Hepatocyte (in vitro differentiated cells): ENCODE data around the gene LCE1C. TPM values are rescaled to one million over a fixed set of nuclear protein-coding genes. Genes with fewer than 3 reads are reported as not detected.

Source experiments
- DNase-seq: peaks from one replicate; pipeline ENCODE4 v3.0.0-alpha.2; 2016; ENCODE audit warnings: low spot score
- H2AFZ ChIP-seq: fragments of 200-600 bp; sonication (generic); 2 replicates; pipeline ENCODE4 v1.6.0; 2016; ENCODE audit warnings: antibody characterized with exemption, mild to moderate bottlenecking
- H3K27ac ChIP-seq: fragments of 200-600 bp; sonication (generic); 2 replicates; pipeline ENCODE4 v1.5.1; 2016; ENCODE audit warnings: mild to moderate bottlenecking
- H3K27me3 ChIP-seq: fragments of 200-600 bp; sonication (generic); 2 replicates; pipeline ENCODE4 v1.6.1; 2016
- H3K36me3 ChIP-seq: fragments of 200-600 bp; sonication (generic); replicated peaks from 2 replicates; pipeline ENCODE4 v1.5.1; 2016; ENCODE audit warnings: low read depth; ENCODE audit not compliant: insufficient read depth
- H3K4me1 ChIP-seq: fragments of 200-600 bp; sonication (generic); 2 replicates; pipeline ENCODE4 v1.5.1; 2016; ENCODE audit warnings: mild to moderate bottlenecking, moderate library complexity; ENCODE audit not compliant: insufficient read depth
- H3K4me2 ChIP-seq: fragments of 200-600 bp; sonication (generic); 2 replicates; pipeline ENCODE4 v1.6.0; 2016
- H3K4me3 ChIP-seq: fragments of 200-600 bp; sonication (generic); 2 replicates; pipeline ENCODE4 v1.5.1; 2016; ENCODE audit warnings: mild to moderate bottlenecking
- H3K79me2 ChIP-seq: fragments of 200-600 bp; sonication (generic); 2 replicates; pipeline ENCODE4 v1.6.0; 2017; ENCODE audit warnings: mild to moderate bottlenecking
- H3K9me2 ChIP-seq: fragments of 200-600 bp; sonication (generic); replicated peaks from 2 replicates; pipeline ENCODE4 v1.6.0; 2017; ENCODE audit warnings: mild to moderate bottlenecking; ENCODE audit not compliant: insufficient read depth
- H3K9me3 ChIP-seq: fragments of 200-600 bp; sonication (generic); 2 replicates; pipeline ENCODE4 v1.5.1; 2016; ENCODE audit warnings: low read depth, mild to moderate bottlenecking
- H4K20me1 ChIP-seq: fragments of 200-600 bp; sonication (generic); 2 replicates; pipeline ENCODE4 v1.6.0; 2016; ENCODE audit warnings: mild to moderate bottlenecking; ENCODE audit not compliant: insufficient read depth, poor library complexity, severe bottlenecking
- EZH2 ChIP-seq: fragments of 200-600 bp; sonication (generic); IDR thresholded peaks from 2 replicates; pipeline ENCODE4 v1.6.1; 2016; ENCODE audit warnings: antibody characterized with exemption, mild to moderate bottlenecking, borderline replicate concordance
- EZH2phosphoT487 ChIP-seq: fragments of 200-600 bp; sonication (generic); IDR thresholded peaks from one replicate; pipeline ENCODE4 v1.6.1; 2018; ENCODE audit warnings: antibody characterized with exemption, mild to moderate bottlenecking, low read depth, moderate library complexity; ENCODE audit not compliant: unreplicated experiment, severe bottlenecking
- WGBS: methylation state at CpG from one replicate; pipeline ENCODE4 v1.1.6; 2016; ENCODE audit warnings: low lambda C conversion rate; ENCODE audit errors: missing lambda C conversion rate; 5-methylcytosine and 5-hydroxymethylcytosine counted together
- polyA plus RNA-seq: library from polyadenylated mRNA; unstranded; fragments of >200 nt; fragmentation: Nextera tagmentation; extraction: Ambion mirVana; gene quantifications from 2 replicates; pipeline ENCODE4 v1.2.1, GENCODE V29; 2016
- total RNA-seq: library from RNA; depleted of rRNA; stranded (reverse); fragments of >200 nt; gene quantifications from 2 replicates; pipeline ENCODE4 v1.2.3, GENCODE V29; 2014
- TF ChIP-seq, protein P1 (sequence below): fragments of 200-600 bp; sonication (generic); IDR thresholded peaks from 2 replicates; pipeline ENCODE4 v1.5.1; 2016; ENCODE audit warnings: antibody characterized with exemption, mild to moderate bottlenecking; ENCODE audit not compliant: poor library complexity

LCE1C gene
- total and polyA plus RNA-seq, 2 experiments from 2014 or later: not detected

DNA sequence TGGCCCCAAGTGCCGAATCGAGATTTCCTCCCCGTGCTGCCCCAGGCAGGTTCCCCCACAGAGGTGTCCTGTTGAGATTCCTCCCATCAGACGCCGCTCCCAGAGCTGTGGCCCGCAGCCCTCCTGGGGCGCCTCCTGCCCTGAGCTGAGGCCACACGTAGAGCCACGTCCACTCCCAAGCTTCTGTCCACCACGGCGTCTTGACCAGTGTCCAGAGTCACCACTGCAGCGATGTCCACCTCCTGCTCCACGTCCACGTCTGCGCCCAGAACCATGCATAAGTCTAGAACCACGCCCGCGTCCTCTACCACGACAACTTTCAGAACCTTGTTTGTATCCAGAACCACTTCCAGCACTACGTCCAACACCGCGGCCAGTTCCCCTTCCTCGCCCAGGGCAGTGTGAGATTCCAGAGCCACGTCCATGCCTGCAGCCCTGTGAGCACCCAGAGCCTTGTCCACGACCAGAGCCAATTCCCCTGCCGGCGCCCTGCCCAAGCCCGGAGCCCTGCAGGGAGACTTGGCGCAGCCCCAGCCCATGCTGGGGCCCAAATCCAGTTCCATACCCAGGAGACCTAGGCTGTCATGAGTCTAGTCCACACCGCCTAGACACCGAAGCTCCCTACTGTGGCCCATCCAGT lies 45.8 kb downstream of the LCE1C start:
- no peaks in the 10 kb centered on the region for H3K9me2 ChIP-seq
- 85% methylated on average over 31 of the region's 31 CpGs for WGBS
- H3K4me1 ChIP-seq: no peaks in the 10 kb centered on the region
- H3K4me2 ChIP-seq: no peak overlapping the region
- H2AFZ ChIP-seq: no peak overlapping the region
- H3K9me3 ChIP-seq: no peaks in the 10 kb centered on the region
- H3K79me2 ChIP-seq: no peaks in the 10 kb centered on the region
- no peaks in the 10 kb centered on the region for H4K20me1 ChIP-seq
- no peaks in the 10 kb centered on the region for H3K36me3 ChIP-seq
- DNase-seq: no peak
- TF ChIP-seq EZH2 (no peak), EZH2phosphoT487 (no peak)
- TF ChIP-seq, protein P1, sequence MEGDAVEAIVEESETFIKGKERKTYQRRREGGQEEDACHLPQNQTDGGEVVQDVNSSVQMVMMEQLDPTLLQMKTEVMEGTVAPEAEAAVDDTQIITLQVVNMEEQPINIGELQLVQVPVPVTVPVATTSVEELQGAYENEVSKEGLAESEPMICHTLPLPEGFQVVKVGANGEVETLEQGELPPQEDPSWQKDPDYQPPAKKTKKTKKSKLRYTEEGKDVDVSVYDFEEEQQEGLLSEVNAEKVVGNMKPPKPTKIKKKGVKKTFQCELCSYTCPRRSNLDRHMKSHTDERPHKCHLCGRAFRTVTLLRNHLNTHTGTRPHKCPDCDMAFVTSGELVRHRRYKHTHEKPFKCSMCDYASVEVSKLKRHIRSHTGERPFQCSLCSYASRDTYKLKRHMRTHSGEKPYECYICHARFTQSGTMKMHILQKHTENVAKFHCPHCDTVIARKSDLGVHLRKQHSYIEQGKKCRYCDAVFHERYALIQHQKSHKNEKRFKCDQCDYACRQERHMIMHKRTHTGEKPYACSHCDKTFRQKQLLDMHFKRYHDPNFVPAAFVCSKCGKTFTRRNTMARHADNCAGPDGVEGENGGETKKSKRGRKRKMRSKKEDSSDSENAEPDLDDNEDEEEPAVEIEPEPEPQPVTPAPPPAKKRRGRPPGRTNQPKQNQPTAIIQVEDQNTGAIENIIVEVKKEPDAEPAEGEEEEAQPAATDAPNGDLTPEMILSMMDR: no peak
- H3K27me3 ChIP-seq: no peaks in the 10 kb centered on the region
- H3K4me3 ChIP-seq: no peak overlapping the region
- H3K27ac ChIP-seq: no peak overlapping the region

DNA sequence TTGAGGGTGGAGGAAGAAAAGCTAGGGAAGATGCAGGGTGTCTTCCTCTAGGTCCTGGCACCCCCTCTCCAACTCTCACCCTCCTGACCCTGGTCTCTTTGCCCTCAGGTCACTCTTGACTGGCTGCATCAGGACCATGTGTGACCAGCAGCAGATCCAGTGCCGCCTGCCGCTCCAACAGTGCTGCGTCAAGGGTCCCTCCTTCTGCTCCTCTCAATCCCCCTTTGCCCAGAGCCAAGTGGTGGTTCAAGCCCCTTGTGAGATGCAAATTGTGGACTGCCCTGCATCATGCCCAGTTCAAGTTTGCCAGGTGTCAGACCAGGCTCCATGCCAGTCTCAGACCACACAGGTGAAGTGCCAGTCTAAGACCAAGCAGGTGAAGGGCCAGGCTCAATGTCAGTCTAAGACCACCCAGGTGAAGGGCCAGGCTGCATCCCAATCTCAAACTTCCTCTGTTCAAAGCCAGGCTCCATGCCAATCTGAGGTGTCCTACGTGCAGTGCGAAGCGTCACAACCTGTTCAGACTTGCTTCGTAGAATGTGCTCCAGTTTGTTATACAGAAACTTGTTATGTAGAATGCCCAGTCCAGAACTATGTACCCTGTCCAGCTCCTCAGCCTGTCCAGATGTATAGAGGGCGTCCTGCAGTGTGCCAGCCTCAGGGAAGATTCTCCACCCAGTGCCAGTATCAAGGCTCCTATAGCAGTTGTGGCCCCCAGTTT lies 46.8 kb downstream of the LCE1C start:
- Histone ChIP-seq H3K4me1 (no peaks in the 10 kb centered on the region), H3K79me2 (no peaks in the 10 kb centered on the region), H3K27ac (no peak overlapping the region), H3K4me3 (no peak overlapping the region), H3K9me3 (no peaks in the 10 kb centered on the region), H3K9me2 (no peaks in the 10 kb centered on the region), H2AFZ (no peak overlapping the region), H3K27me3 (no peaks in the 10 kb centered on the region), H4K20me1 (no peaks in the 10 kb centered on the region), H3K36me3 (no peaks in the 10 kb centered on the region), H3K4me2 (no peak overlapping the region)
- no peak for TF ChIP-seq EZH2
- TF ChIP-seq, protein P1: no peak
- WGBS: 85% methylated on average over 8 of the region's 8 CpGs
- DNase-seq: no peak

DNA sequence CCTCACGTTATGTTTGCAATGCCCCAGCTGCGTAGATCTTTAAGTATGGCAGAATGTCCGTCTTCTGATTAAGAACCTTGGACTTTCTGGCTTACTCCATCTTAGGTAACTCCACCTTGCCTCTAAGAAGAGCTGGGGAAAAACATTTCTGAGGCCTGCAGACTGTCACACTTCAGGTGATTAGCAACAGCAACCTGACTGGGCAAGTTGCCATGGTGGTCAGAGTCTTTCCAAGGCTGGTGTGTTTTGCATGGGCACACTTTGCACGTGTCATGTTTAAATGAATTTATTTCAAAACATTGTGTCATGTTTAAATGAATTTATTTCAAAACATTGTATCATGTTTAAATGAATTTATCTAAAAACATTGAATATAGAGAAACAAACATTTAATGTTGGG lies 47.8 kb downstream of the LCE1C start:
- no peaks in the 10 kb centered on the region for H3K79me2 ChIP-seq
- H3K27me3 ChIP-seq: no peaks in the 10 kb centered on the region
- H3K4me1 ChIP-seq: no peaks in the 10 kb centered on the region
- TF ChIP-seq EZH2 (no peak), EZH2phosphoT487 (no peak)
- TF ChIP-seq, protein P1: no peak
- H3K9me2 ChIP-seq: no peaks in the 10 kb centered on the region
- no peaks in the 10 kb centered on the region for H3K9me3 ChIP-seq
- H4K20me1 ChIP-seq: no peaks in the 10 kb centered on the region
- DNase-seq: no peak
- no peak overlapping the region for H3K4me3 ChIP-seq
- WGBS: 47% methylated on average over 4 of the region's 4 CpGs
- H3K27ac ChIP-seq: no peak overlapping the region
- H2AFZ ChIP-seq: no peak overlapping the region
- H3K4me2 ChIP-seq: no peak overlapping the region
- H3K36me3 ChIP-seq: no peaks in the 10 kb centered on the region
